B cell (primary cell): Measurements from ENCODE around the gene VKORC1.

ENCODE experiments used
- EZH2 ChIP-seq: IDR thresholded peaks from 2 replicates; pipeline ENCODE4 v1.6.1; 2012; ENCODE audit warnings: borderline replicate concordance, low read depth, mild to moderate bottlenecking, moderate library complexity, low read length; ENCODE audit not compliant: insufficient read depth, poor library complexity, severe bottlenecking
- TF ChIP-seq, protein P1 (sequence below): fragments of 200-600 bp; IDR thresholded peaks from one replicate; pipeline ENCODE4 v1.8.0; 2022; ENCODE audit warnings: antibody characterized with exemption, mild to moderate bottlenecking

DNA sequence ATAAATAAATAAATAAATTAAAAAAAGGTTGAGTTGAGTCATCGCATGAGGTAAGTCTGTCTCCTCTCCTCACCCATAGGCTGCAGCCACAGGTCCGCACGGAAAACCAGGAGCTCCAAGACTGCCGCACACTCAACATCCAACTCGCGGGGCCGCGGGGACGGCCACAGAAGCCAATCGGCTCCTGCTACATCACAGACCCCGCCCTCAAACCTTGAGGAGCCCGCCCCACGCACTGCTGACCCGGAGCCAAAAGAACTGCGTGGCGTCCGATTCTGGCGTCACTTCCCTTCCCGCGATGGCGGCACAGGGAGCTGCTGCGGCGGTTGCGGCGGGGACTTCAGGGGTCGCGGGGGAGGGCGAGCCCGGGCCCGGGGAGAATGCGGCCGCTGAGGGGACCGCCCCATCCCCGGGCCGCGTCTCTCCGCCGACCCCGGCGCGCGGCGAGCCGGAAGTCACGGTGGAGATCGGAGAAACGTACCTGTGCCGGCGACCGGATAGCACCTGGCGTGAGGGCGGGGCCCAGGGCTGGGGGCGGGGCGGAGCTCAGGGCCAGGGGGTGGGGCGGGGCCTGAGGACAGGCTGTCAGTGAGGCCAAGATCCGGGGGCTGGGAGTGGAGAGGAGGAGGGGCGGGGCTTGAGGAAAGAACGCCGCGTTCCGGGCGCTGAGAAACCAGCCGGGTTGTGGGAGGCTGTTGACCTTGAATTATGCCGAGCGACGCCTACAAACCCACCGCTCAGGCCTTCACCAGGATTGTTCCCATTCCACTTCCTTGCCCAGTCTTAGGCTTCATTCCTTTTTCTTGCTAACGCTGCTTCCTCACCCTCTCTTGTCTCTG is 23.0 kb upstream of the VKORC1 start, which contains the start of gene KAT8:
- TF ChIP-seq, protein P1, sequence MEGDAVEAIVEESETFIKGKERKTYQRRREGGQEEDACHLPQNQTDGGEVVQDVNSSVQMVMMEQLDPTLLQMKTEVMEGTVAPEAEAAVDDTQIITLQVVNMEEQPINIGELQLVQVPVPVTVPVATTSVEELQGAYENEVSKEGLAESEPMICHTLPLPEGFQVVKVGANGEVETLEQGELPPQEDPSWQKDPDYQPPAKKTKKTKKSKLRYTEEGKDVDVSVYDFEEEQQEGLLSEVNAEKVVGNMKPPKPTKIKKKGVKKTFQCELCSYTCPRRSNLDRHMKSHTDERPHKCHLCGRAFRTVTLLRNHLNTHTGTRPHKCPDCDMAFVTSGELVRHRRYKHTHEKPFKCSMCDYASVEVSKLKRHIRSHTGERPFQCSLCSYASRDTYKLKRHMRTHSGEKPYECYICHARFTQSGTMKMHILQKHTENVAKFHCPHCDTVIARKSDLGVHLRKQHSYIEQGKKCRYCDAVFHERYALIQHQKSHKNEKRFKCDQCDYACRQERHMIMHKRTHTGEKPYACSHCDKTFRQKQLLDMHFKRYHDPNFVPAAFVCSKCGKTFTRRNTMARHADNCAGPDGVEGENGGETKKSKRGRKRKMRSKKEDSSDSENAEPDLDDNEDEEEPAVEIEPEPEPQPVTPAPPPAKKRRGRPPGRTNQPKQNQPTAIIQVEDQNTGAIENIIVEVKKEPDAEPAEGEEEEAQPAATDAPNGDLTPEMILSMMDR: no peak
- no peak for TF ChIP-seq EZH2
